Keratinocyte (primary cell): ENCODE results near the gene GLRX2. TPM values are rescaled to one million over a fixed set of nuclear protein-coding genes. Genes with fewer than 3 reads are reported as not detected.

Experiments used
- DNase-seq: peaks from one replicate; pipeline ENCODE4 v3.0.0-alpha.2; 2011; ENCODE audit warnings: low read depth, missing footprints, low spot score
- FAIRE-seq: peaks from 2 replicates; lab custom pipeline; 2011; peaks lifted over from hg19 to GRCh38; lab: Jason Lieb, UNC
- H2AFZ ChIP-seq: 2 replicates; pipeline ENCODE4 v1.6.0; 2012; ENCODE audit warnings: low read length, control low read depth, inconsistent platforms; ENCODE audit not compliant: control insufficient read depth
- H3K27ac ChIP-seq: 2 replicates; pipeline ENCODE4 v1.5.1; 2011; ENCODE audit warnings: low read length; ENCODE audit not compliant: control insufficient read depth, insufficient read depth
- H3K27me3 ChIP-seq: 3 replicates; pipeline ENCODE4 v1.6.0; 2011; ENCODE audit warnings: low read length; ENCODE audit not compliant: control insufficient read depth, insufficient read depth; ENCODE audit errors: extremely low read depth
- H3K36me3 ChIP-seq, 2 experiments: 2 replicates in 1 of 2; 3 replicates in 1 of 2; pipeline ENCODE4 v1.5.1; 2011; ENCODE audit warnings: low read length in 2 of 2, mild to moderate bottlenecking in 1 of 2; ENCODE audit not compliant: control insufficient read depth in 2 of 2, insufficient read depth in 2 of 2; ENCODE audit errors: extremely low read depth in 1 of 2
- H3K4me1 ChIP-seq: 3 replicates; pipeline ENCODE4 v1.5.1; 2011; ENCODE audit warnings: low read length; ENCODE audit not compliant: control insufficient read depth, insufficient read depth; ENCODE audit errors: extremely low read depth
- H3K4me2 ChIP-seq: 3 replicates; pipeline ENCODE4 v1.6.0; 2011; ENCODE audit warnings: low read depth, low read length; ENCODE audit not compliant: control insufficient read depth, insufficient read depth; ENCODE audit errors: extremely low read depth
- H3K4me3 ChIP-seq, 3 experiments: fragments of 200-600 bp in 1 of 3; sonication (generic) in 1 of 3; 2 replicates in 2 of 3; 3 replicates in 1 of 3; pipeline ENCODE4 v1.5.1; 2011 to 2016; ENCODE audit warnings: low read length in 3 of 3, mild to moderate bottlenecking in 3 of 3, control low read depth in 2 of 3, inconsistent platforms in 1 of 3, low read depth in 1 of 3, mixed read lengths in 1 of 3, mixed run types in 1 of 3, moderate library complexity in 1 of 3; ENCODE audit not compliant: control insufficient read depth in 2 of 3, insufficient read depth in 2 of 3; ENCODE audit errors: extremely low read depth in 1 of 3
- H3K79me2 ChIP-seq: 2 replicates; pipeline ENCODE4 v1.6.0; 2012; ENCODE audit warnings: low read length; ENCODE audit not compliant: control insufficient read depth, insufficient read depth
- H3K9ac ChIP-seq: 3 replicates; pipeline ENCODE4 v1.6.0; 2011; ENCODE audit warnings: low read length; ENCODE audit not compliant: control insufficient read depth, insufficient read depth; ENCODE audit errors: extremely low read depth
- H3K9me1 ChIP-seq: 3 replicates; pipeline ENCODE4 v1.6.0; 2011; ENCODE audit warnings: low read length; ENCODE audit not compliant: control insufficient read depth, insufficient read depth; ENCODE audit errors: extremely low read depth
- H3K9me3 ChIP-seq: 2 replicates; pipeline ENCODE4 v1.5.1; 2012; ENCODE audit warnings: low read depth, low read length; ENCODE audit not compliant: control insufficient read depth
- H4K20me1 ChIP-seq: 3 replicates; pipeline ENCODE4 v1.6.0; 2011; ENCODE audit warnings: low read length; ENCODE audit not compliant: control insufficient read depth, insufficient read depth; ENCODE audit errors: extremely low read depth
- CTCF ChIP-seq, 3 experiments: IDR thresholded peaks in 1 of 3; conservative IDR thresholded peaks in 1 of 3; optimal IDR thresholded peaks in 1 of 3; 2 replicates in 2 of 3; 3 replicates in 1 of 3; pipeline versions ENCODE3 to v1.5.1; 2011; ENCODE audit warnings: low read length in 3 of 3, mild to moderate bottlenecking in 3 of 3, moderate library complexity in 2 of 3, control low read depth in 1 of 3, inconsistent platforms in 1 of 3; ENCODE audit not compliant: insufficient read depth in 2 of 3; ENCODE audit errors: extremely low read depth in 1 of 3
- EZH2 ChIP-seq: IDR thresholded peaks from one replicate; pipeline ENCODE4 v1.6.1; 2012; ENCODE audit warnings: inconsistent platforms, mild to moderate bottlenecking, low read length, moderate library complexity
- dilution Hi-C: fragments of 300-500 bp; cut with MboI; formaldehyde crosslinking; loops from one replicate; pipeline ENCODE4 v1.7.0; 2020; ENCODE audit warnings: low sequenced_read_pairs; ENCODE audit not compliant: extremely low pct_ligation_motif_present
- polyA plus RNA-seq, 5 experiments: library from polyadenylated mRNA; depleted of rRNA in 3 of 5; stranded (reverse) in 3 of 5; stranded (forward) in 1 of 5; unstranded in 1 of 5; fragments of >200 nt; gene quantifications; 1 replicate in 1 of 5; 2 replicates in 3 of 5; 3 replicates in 1 of 5; pipeline versions ENCODE4 v1.2.1 to v1.2.3, GENCODE V29; 2011 to 2012; ENCODE audit warnings: missing spikeins in 2 of 5, low read depth in 1 of 5, low replicate concordance in 1 of 5

GLRX2 gene
- polyA plus RNA-seq, 1 donor (not counting 4 experiments of a cell fraction or from before 2014, with no cell fraction given): 29.2 TPM

DNA sequence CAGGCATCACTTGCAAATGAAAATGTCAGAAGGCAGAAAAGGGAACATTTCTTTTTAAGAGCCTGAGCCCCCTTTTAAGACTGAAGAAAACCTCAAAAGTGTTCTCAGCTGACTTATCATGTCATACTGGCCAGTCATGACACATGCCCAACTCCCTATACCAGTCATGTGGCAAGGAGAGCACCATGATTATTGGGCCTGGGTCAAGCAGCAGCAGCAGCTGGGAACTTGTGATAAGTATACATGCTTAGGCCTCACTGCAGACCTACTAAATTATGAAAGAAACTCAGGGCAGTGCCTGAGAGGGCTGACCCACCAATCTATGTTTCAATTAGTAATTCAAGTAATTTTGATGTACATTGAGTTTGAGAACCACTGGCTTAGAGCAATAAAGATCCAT is 37.2 kb downstream of the GLRX2 start:
- H4K20me1 ChIP-seq: no peaks in the 10 kb centered on the region
- no peaks in the 10 kb centered on the region for H3K4me1 ChIP-seq
- H3K79me2 ChIP-seq: peaks cover 72% of the 10 kb centered on the region
- H3K36me3 ChIP-seq: peaks cover 3 to 9% of the 10 kb centered on the region in 2 experiments
- H3K27me3 ChIP-seq: no peaks in the 10 kb centered on the region
- DNase-seq: no peak
- FAIRE-seq: no peak
- H3K4me2 ChIP-seq: no peak overlapping the region
- no peaks in the 10 kb centered on the region for H3K9me1 ChIP-seq
- H2AFZ ChIP-seq: no peak overlapping the region
- H3K9me3 ChIP-seq: no peaks in the 10 kb centered on the region
- H3K4me3 ChIP-seq: no peak overlapping the region
- dilution Hi-C loops: no loop called here
- no peak overlapping the region for H3K9ac ChIP-seq
- TF ChIP-seq EZH2 (no peak), CTCF (optimal IDR thresholded peaks at IDR 0.05 in 1 of 3, IDR thresholded peaks at IDR 0.05 in 1 of 3, conservative IDR thresholded peaks at IDR 0.05 in 1 of 3; ENCODE audit: extremely low read depth in 1 of 3, insufficient read depth in 2 of 3, low read length in 3 of 3) (no peak)
- no peak overlapping the region for H3K27ac ChIP-seq

- Histone ChIP-seq H3K9ac (no peak overlapping the region), H3K27me3 (no peaks in the 10 kb centered on the region), H3K27ac (no peak overlapping the region), H3K4me3 (no peak overlapping the region), H3K9me3 (no peaks in the 10 kb centered on the region), H3K4me2 (no peak overlapping the region), H3K79me2 (peaks cover 80% of the 10 kb centered on the region), H2AFZ (no peak overlapping the region), H4K20me1 (no peaks in the 10 kb centered on the region), H3K9me1 (no peaks in the 10 kb centered on the region), H3K4me1 (no peaks in the 10 kb centered on the region), H3K36me3 (peaks cover 3 to 9% of the 10 kb centered on the region in 2 experiments)
- FAIRE-seq (no peak), DNase-seq (no peak)
- TF ChIP-seq CTCF (optimal IDR thresholded peaks at IDR 0.05 in 1 of 3, IDR thresholded peaks at IDR 0.05 in 1 of 3, conservative IDR thresholded peaks at IDR 0.05 in 1 of 3; ENCODE audit: extremely low read depth in 1 of 3, insufficient read depth in 2 of 3, low read length in 3 of 3): no peak
- dilution Hi-C loops: no loop called here
Observed at GRCh38 chr1:193066606-193067005, 38.6 kb downstream of the GLRX2 start.
